SK-N-MC (cell line): Measurements from ENCODE around the gene COL18A1.

Experiments
- EZH2 ChIP-seq: fragments of 200-600 bp; sonication (generic); IDR thresholded peaks from one replicate; pipeline ENCODE4 v1.6.1; 2017; ENCODE audit warnings: antibody characterized with exemption
- POLR2AphosphoS5 ChIP-seq: IDR thresholded peaks from 2 replicates; pipeline ENCODE4 v1.6.1; 2012; ENCODE audit warnings: mild to moderate bottlenecking, low read depth, low read length, borderline replicate concordance

- TF ChIP-seq EZH2 (no peak), POLR2AphosphoS5 (no peak)
These were observed 7.6 kb upstream of the COL18A1 start for GRCh38 chr21:45397381-45397780.
